DOHH2 (cell line): ENCODE results near the gene NANOG.
"Not testable (repeated sequence)": the region's sequence is repeated elsewhere in the genome, so short reads cannot be mapped to it uniquely, and the experiment has no call there.

ENCODE experiments used
- CTCF ChIP-seq: fragments of 200-600 bp; sonication (generic); IDR thresholded peaks from one replicate; pipeline ENCODE4 v1.5.1; 2014; ENCODE audit warnings: antibody characterized with exemption, mild to moderate bottlenecking, low read depth, low read length; ENCODE audit not compliant: poor library complexity, severe bottlenecking
- EZH2phosphoT487 ChIP-seq: fragments of 200-600 bp; sonication (generic); IDR thresholded peaks from 2 replicates; pipeline ENCODE4 v1.6.1; 2017; ENCODE audit warnings: borderline replicate concordance, mild to moderate bottlenecking, antibody characterized with exemption, low read length, moderate library complexity, mixed read lengths

- not testable (repeated sequence) for TF ChIP-seq CTCF, EZH2phosphoT487
Measured at GRCh38 chr12:7829737-7830136, 40.5 kb downstream of the NANOG start.
